ENCODE data around the gene ABHD3.

- TF ChIP-seq CTCF (IDR thresholded peaks at IDR 0.05 in 8 of 11, conservative IDR thresholded peaks at IDR 0.05 in 3 of 11): no peak
- TF ChIP-seq POLR2AphosphoS5 (IDR thresholded peaks at IDR 0.05): peak in 1 of 3 donors; percentile 36
Measured at GRCh38 chr18:21741562-21742314, 37.2 kb upstream of the ABHD3 start.

Data from spleen (tissue), 7 donors.